ENCODE measurements around the gene HPS4.

Gene HPS4

GRCh38 chr22:26496456-26496855 lies 12.9 kb upstream of the HPS4 start:
- no peak for DNase-seq (ENCODE audit: low read depth in 2 of 2)

GRCh38 chr22:26494506-26494905 lies 10.9 kb upstream of the HPS4 start:
- DNase-seq (ENCODE audit: low read depth in 2 of 2) = no peak

GRCh38 chr22:26492220-26492619 lies 8.6 kb upstream of the HPS4 start:
- DNase-seq (ENCODE audit: low read depth in 2 of 2) = no peak

- DNase-seq (ENCODE audit: low read depth in 2 of 2) = no peak
Measured at GRCh38 chr22:26489447-26490036, 6.0 kb upstream of the HPS4 start.

GRCh38 chr22:26487996-26488395 lies 4.4 kb upstream of the HPS4 start:
- no peak for DNase-seq (ENCODE audit: low read depth in 2 of 2)

GRCh38 chr22:26486394-26486793 lies 2.8 kb upstream of the HPS4 start:
- no peak for DNase-seq (ENCODE audit: low read depth in 2 of 2)

GRCh38 chr22:26485806-26486390 lies 2.3 kb upstream of the HPS4 start:
- no peak for DNase-seq (ENCODE audit: low read depth in 2 of 2)

GRCh38 chr22:26485013-26485412 lies 1.4 kb upstream of the HPS4 start:
- no peak for DNase-seq (ENCODE audit: low read depth in 2 of 2)

- DNase-seq (ENCODE audit: low read depth in 2 of 2) = no peak
Measured at GRCh38 chr22:26484360-26484706, 750 bp upstream of the HPS4 start.

GRCh38 chr22:26483043-26483438 lies 542 bp downstream of the HPS4 start:
- no peak for DNase-seq (ENCODE audit: low read depth in 2 of 2)

GRCh38 chr22:26482161-26482560 lies 1.4 kb downstream of the HPS4 start:
- no peak for DNase-seq (ENCODE audit: low read depth in 2 of 2)

- no peak for DNase-seq (ENCODE audit: low read depth in 2 of 2)
Measured at GRCh38 chr22:26481694-26482093, 1.9 kb downstream of the HPS4 start.

GRCh38 chr22:26481112-26481693 lies 2.4 kb downstream of the HPS4 start:
- DNase-seq (ENCODE audit: low read depth in 2 of 2) = no peak

GRCh38 chr22:26480611-26480932 lies 3.0 kb downstream of the HPS4 start:
- DNase-seq (ENCODE audit: low read depth in 2 of 2) = no peak

- DNase-seq (ENCODE audit: low read depth in 2 of 2) = no peak
Measured at GRCh38 chr22:26479792-26480610, 3.6 kb downstream of the HPS4 start.

GRCh38 chr22:26479043-26479791 lies 4.4 kb downstream of the HPS4 start:
- DNase-seq (ENCODE audit: low read depth in 2 of 2) = no peak

GRCh38 chr22:26477341-26477731 lies 6.2 kb downstream of the HPS4 start:
- no peak for DNase-seq (ENCODE audit: low read depth in 2 of 2)

- DNase-seq (ENCODE audit: low read depth in 2 of 2) = peak; percentile 49 to 53
Measured at GRCh38 chr22:26476705-26477340, 6.8 kb downstream of the HPS4 start.

GRCh38 chr22:26474682-26475081 lies 8.9 kb downstream of the HPS4 start:
- no peak for DNase-seq (ENCODE audit: low read depth in 2 of 2)

- peak in 1 of 2 experiments; percentile 31 for DNase-seq (ENCODE audit: low read depth in 2 of 2)
Measured at GRCh38 chr22:26471522-26471921, 12.1 kb downstream of the HPS4 start.

GRCh38 chr22:26470807-26471206 lies 12.8 kb downstream of the HPS4 start:
- DNase-seq (ENCODE audit: low read depth in 2 of 2) = no peak

GRCh38 chr22:26466196-26466595 lies 17.4 kb downstream of the HPS4 start:
- DNase-seq (ENCODE audit: low read depth in 2 of 2) = no peak

All from fibroblast of skin of left quadriceps (primary cell).